Glutamatergic neuron (in vitro differentiated cells): Measurements from ENCODE around the gene ALDH8A1. TPM values are rescaled to one million over a fixed set of nuclear protein-coding genes. Genes with fewer than 3 reads are reported as not detected.

Source experiments
- DNase-seq: peaks from one replicate; pipeline ENCODE4 v3.0.0; 2022
- H3K27ac Mint-ChIP-seq: one replicate; pipeline ENCODE4 v1.8.0; 2020; ENCODE audit warnings: mild to moderate bottlenecking, mixed read lengths, inconsistent platforms; ENCODE audit not compliant: unreplicated experiment
- H3K27me3 Mint-ChIP-seq: one replicate; pipeline ENCODE4 v1.8.0; 2020; ENCODE audit warnings: mild to moderate bottlenecking, moderate library complexity, mixed read lengths, inconsistent platforms; ENCODE audit not compliant: unreplicated experiment
- H3K36me3 Mint-ChIP-seq: one replicate; pipeline ENCODE4 v1.8.0; 2020; ENCODE audit warnings: mild to moderate bottlenecking, mixed read lengths, inconsistent platforms; ENCODE audit not compliant: unreplicated experiment
- H3K4me1 Mint-ChIP-seq: one replicate; pipeline ENCODE4 v1.8.0; 2020; ENCODE audit warnings: mild to moderate bottlenecking, low read depth, mixed read lengths, inconsistent platforms; ENCODE audit not compliant: unreplicated experiment
- H3K4me3 Mint-ChIP-seq: one replicate; pipeline ENCODE4 v1.8.0; 2020; ENCODE audit warnings: mild to moderate bottlenecking, mixed read lengths, inconsistent platforms; ENCODE audit not compliant: unreplicated experiment
- H3K9me3 Mint-ChIP-seq: one replicate; pipeline ENCODE4 v1.8.0; 2020; ENCODE audit warnings: mild to moderate bottlenecking, moderate library complexity, mixed read lengths, inconsistent platforms; ENCODE audit not compliant: unreplicated experiment
- CTCF ChIP-seq: fragments of 200-600 bp; sonication (generic); IDR thresholded peaks from one replicate; pipeline ENCODE4 v1.5.0; 2021; ENCODE audit not compliant: partially characterized antibody, unreplicated experiment
- total RNA-seq: library from RNA; stranded (reverse); fragmentation: NEBNext Ultra II Directional; extraction: Animal tissue kit (Norgen Biotek cat#: 25700); gene quantifications from one replicate; pipeline ENCODE4 v1.2.1, GENCODE V29; 2021; ENCODE audit not compliant: unreplicated experiment

The ALDH8A1 gene
- total RNA-seq, 1 donor from 2014 or later: 1.8 TPM

DNA sequence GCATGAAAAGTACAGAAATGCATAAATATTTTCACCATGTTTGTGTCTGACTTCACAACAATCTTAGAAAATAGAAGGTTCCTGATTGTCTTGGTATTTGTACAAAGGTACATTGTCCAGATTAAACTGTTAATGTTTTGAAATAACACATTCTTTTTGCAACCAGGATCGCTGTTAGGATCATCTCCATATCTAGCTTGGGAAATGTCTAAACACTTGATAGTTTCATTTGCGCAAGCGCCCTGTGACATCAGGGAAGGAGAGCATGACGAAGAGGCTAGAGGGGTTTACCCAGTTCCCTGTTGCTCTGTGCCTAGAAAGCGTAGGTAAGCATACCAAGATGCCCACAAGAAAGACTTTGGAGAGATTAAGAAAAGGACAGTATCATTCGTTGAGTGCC is 19.4 kb downstream of the ALDH8A1 start:
- no peak for TF ChIP-seq CTCF
- Mint-ChIP-seq H3K4me3 (no peak overlapping the region), H3K27me3 (peaks cover 8% of the 10 kb centered on the region), H3K36me3 (peaks cover 4% of the 10 kb centered on the region), H3K9me3 (no peaks in the 10 kb centered on the region), H3K4me1 (no peaks in the 10 kb centered on the region), H3K27ac (no peak overlapping the region)
- DNase-seq: no peak

DNA sequence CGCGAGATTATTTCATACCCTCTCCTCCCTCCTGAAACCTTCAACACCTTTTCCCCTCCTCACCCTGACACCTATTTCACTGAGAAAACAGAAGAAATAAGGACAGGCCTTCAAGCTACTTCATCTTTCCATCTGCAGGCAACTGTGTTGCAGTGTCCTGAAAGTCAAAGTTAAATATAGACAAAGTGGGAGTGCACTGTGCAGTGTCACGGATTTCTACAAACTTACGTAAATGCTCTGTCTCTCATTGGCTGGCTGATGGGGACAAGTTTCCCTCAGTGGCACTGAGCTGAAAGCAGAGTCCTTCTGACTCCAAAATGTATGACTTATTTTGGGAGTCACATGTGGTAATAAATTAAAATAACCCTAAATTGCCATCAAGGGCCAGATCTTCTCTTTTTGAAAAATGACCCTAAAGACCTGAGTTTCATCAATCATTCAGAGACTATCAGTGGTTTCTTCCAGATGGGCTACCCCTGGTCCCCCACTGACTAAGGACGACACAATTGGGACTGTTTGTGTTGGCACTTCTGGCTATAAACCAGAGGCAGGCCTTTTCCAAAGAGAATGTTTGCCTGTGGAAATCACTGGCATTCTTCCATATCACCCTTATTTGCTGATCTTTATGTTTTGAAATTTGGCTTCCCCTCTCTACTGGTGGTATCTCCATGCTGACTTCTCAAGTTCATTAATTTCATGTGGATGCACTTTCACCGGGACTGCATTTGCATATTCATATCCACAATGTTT is 21.6 kb downstream of the ALDH8A1 start:
- no peak for TF ChIP-seq CTCF
- Mint-ChIP-seq H3K36me3 (peaks cover 4% of the 10 kb centered on the region), H3K4me1 (peaks cover 2% of the 10 kb centered on the region), H3K27ac (no peak overlapping the region), H3K27me3 (peaks cover 3% of the 10 kb centered on the region), H3K9me3 (no peaks in the 10 kb centered on the region), H3K4me3 (no peak overlapping the region)
- no peak for DNase-seq

DNA sequence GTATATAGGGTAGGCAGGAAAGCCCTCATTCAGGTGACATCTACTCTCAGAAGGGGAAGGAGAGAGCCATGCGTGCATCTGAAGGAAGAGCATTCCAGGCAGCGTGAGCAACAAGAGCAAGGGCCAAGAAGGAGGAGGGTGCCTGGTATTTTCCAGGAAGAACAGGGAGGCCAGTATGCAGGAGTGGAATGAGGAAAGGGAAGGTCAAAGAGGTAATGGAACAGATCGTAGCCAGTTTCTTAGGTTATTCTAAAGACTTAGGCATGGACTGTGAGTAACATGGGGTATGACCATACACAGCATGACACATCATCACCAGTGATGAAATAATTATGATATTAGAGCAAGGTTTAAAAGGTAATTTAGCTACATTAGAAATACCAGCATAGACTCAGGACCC is 24.1 kb downstream of the ALDH8A1 start:
- no peak for DNase-seq
- Mint-ChIP-seq H3K4me3 (no peak overlapping the region), H3K27ac (no peak overlapping the region), H3K9me3 (peaks cover 9% of the 10 kb centered on the region), H3K4me1 (peaks cover 8% of the 10 kb centered on the region), H3K27me3 (peaks cover 9% of the 10 kb centered on the region), H3K36me3 (no peaks in the 10 kb centered on the region)
- no peak for TF ChIP-seq CTCF

DNA sequence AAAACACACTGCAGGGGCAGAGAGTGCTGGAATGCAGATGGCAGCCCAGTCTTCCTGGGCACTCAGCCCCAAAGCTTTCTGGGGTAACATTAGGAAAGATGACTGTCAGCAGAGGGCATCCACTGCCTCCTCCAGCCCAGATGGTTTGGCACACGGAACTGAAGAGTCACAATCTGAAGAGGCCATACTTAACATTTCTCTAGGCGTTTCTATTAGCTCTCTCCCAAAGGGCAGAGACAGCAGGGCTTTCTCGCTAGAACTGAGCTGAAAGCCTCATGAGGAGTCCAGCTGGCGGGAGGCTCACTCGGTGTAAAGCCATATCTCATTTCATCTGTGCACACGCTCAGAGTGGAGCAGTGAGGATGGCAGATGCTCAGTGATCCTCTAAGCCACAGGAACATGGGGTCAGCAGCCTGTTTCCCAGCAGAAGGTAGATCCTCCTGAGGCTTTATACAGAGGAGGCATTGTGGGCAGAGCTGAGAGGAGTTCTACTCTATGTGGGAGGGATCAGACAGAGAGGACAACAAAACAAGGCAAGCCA is 28.1 kb downstream of the ALDH8A1 start:
- Mint-ChIP-seq H3K27me3 (peaks cover 9% of the 10 kb centered on the region), H3K27ac (peak overlapping the region; percentile 98), H3K36me3 (peaks cover 5% of the 10 kb centered on the region), H3K4me1 (peaks cover 13% of the 10 kb centered on the region), H3K4me3 (peak overlapping the region; percentile 66), H3K9me3 (peaks cover 10% of the 10 kb centered on the region)
- DNase-seq: peak; percentile 81
- TF ChIP-seq CTCF: no peak

DNA sequence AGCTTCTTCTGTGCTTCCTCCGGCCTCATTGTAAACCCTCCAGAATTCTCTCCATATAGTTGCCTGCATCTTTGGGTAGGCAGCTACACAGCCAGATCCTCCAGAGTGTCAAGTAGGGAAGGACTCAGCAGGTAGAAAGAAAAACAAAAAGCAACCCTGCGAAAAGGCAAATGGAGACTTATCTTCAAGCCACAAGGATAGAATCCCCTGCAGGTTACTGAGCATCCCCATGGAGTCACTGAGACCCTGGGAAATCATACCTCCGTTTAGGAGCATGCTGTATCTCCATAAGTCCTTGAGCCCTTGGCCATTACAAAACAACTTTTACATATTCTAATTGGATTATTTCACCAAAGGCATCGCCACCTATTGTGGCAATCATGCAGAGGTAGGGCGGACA is 28.6 kb downstream of the ALDH8A1 start:
- Mint-ChIP-seq H3K27ac (peak overlapping the region; percentile 98), H3K27me3 (peaks cover 9% of the 10 kb centered on the region), H3K4me3 (peak overlapping the region; percentile 66), H3K9me3 (peaks cover 10% of the 10 kb centered on the region), H3K4me1 (peaks cover 13% of the 10 kb centered on the region), H3K36me3 (peaks cover 5% of the 10 kb centered on the region)
- DNase-seq: no peak
- TF ChIP-seq CTCF: no peak
